Thoracic aorta (tissue), 2 donors: ENCODE data around the gene SERPINB5. TPM values are rescaled to one million over a fixed set of nuclear protein-coding genes. Genes with fewer than 3 reads are reported as not detected.

Experiments
- ATAC-seq: fragments of 150-250 bp; one replicate; pipeline ENCODE4 v1.8.0; 2017; ENCODE audit warnings: low read depth; ENCODE audit not compliant: insufficient number of reproducible peaks, low FRiP score
- DNase-seq: peaks from one replicate; pipeline ENCODE4 v3.0.0-alpha.2; 2020; ENCODE audit warnings: low spot score
- H3K27ac ChIP-seq, 2 donors: fragments of 200-600 bp; sonication (generic); 1 replicate in 1 of 2; 2 replicates in 1 of 2; pipeline ENCODE4 v1.5.1; 2016; ENCODE audit warnings: mild to moderate bottlenecking in 2 of 2, moderate library complexity in 2 of 2
- H3K27me3 ChIP-seq: fragments of 200-600 bp; sonication (generic); replicated peaks from 2 replicates; pipeline ENCODE4 v1.6.0; 2016; ENCODE audit warnings: mild to moderate bottlenecking; ENCODE audit not compliant: insufficient read depth
- H3K36me3 ChIP-seq: fragments of 200-600 bp; sonication (generic); one replicate; pipeline ENCODE4 v1.5.1; 2016
- H3K4me1 ChIP-seq, 2 donors: fragments of 200-600 bp; sonication (generic); 1 replicate in 1 of 2; 2 replicates in 1 of 2; pipeline versions ENCODE4 v1.5.1 to v1.6.0; 2016; ENCODE audit warnings: low read depth in 2 of 2, mild to moderate bottlenecking in 1 of 2; ENCODE audit not compliant: control insufficient read depth in 1 of 2
- H3K4me3 ChIP-seq: fragments of 200-600 bp; sonication (generic); 2 replicates; pipeline ENCODE4 v1.5.1; 2016; ENCODE audit warnings: mild to moderate bottlenecking
- H3K9me3 ChIP-seq: fragments of 200-600 bp; sonication (generic); 2 replicates; pipeline ENCODE4 v1.5.1; 2016
- CTCF ChIP-seq: fragments of 200-600 bp; sonication (generic); IDR thresholded peaks from one replicate; pipeline ENCODE4 v1.5.1; 2019; ENCODE audit warnings: antibody characterized with exemption
- total RNA-seq, 2 donors: library from RNA; depleted of rRNA; stranded (reverse); fragments of >200 nt; gene quantifications; one replicate each; pipeline versions ENCODE4 v1.1.0 to v1.2.3, GENCODE V29; 2016

SERPINB5 gene
- total RNA-seq, 2 donors from 2014 or later, result 0.41 to 0.63 TPM

DNA sequence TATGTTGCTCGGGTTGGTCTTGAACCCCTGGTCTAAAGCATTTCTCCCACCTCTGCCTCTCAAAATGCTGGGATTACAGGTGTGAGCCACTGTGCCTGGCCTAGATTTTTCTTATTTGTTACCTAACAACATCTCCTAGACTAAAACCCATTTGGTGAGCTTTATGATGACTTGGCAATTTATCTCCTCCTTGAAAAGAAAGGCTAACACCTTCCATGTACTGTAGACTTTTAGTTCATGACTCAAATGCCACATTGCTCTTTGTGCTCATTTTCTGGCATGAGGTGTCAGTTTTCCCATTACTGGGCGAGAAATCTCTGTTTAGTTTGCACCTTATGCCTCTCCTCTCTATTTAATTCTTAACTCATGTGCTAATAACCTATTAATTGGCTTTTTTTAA lies 12.3 kb upstream of the SERPINB5 start:
- Histone ChIP-seq H3K27me3 (no peaks in the 10 kb centered on the region), H3K9me3 (no peaks in the 10 kb centered on the region), H3K4me1 (no peaks in the 10 kb centered on the region), H3K4me3 (no peak overlapping the region), H3K36me3 (no peaks in the 10 kb centered on the region), H3K27ac (no peak overlapping the region)
- no peak for ATAC-seq
- DNase-seq, result no peak
- no peak for TF ChIP-seq CTCF

DNA sequence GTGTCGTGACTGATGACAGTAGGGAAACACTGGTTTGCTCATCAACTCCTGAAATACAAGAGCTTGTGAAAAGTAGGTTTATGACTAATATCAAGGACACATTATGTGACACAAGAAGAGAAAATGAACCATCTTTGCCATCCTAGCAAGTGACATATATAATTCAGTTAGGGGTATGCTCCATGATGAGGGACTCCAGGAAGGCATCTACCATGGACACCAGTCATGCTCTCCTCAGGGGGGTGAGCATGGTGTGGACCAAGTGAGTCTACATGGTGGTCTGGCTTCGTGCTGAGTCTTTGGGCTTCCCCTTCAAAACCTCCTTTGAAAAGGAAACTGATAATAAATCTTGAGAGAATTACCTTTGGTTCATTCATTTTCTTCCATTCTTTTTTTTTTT lies 11.7 kb upstream of the SERPINB5 start:
- Histone ChIP-seq H3K4me1 (no peaks in the 10 kb centered on the region), H3K27me3 (no peaks in the 10 kb centered on the region), H3K27ac (no peak overlapping the region), H3K36me3 (no peaks in the 10 kb centered on the region), H3K4me3 (no peak overlapping the region), H3K9me3 (no peaks in the 10 kb centered on the region)
- DNase-seq (no peak), ATAC-seq (no peak)
- no peak for TF ChIP-seq CTCF

GRCh38 chr18:63467699-63468098 lies 9.1 kb upstream of the SERPINB5 start:
- H3K4me3 ChIP-seq, result no peak overlapping the region
- H3K4me1 ChIP-seq, result no peaks in the 10 kb centered on the region
- no peak for TF ChIP-seq CTCF
- H3K36me3 ChIP-seq, result no peaks in the 10 kb centered on the region
- ATAC-seq (no peak), DNase-seq (no peak)
- H3K9me3 ChIP-seq, result no peaks in the 10 kb centered on the region
- no peak overlapping the region for H3K27ac ChIP-seq
- no peaks in the 10 kb centered on the region for H3K27me3 ChIP-seq

GRCh38 chr18:63468575-63468974 lies 8.2 kb upstream of the SERPINB5 start:
- DNase-seq (no peak), ATAC-seq (no peak)
- no peaks in the 10 kb centered on the region for H3K36me3 ChIP-seq
- H3K4me1 ChIP-seq, result no peaks in the 10 kb centered on the region
- no peak overlapping the region for H3K27ac ChIP-seq
- H3K27me3 ChIP-seq, result no peaks in the 10 kb centered on the region
- H3K9me3 ChIP-seq, result no peaks in the 10 kb centered on the region
- TF ChIP-seq CTCF, result no peak
- no peak overlapping the region for H3K4me3 ChIP-seq

DNA sequence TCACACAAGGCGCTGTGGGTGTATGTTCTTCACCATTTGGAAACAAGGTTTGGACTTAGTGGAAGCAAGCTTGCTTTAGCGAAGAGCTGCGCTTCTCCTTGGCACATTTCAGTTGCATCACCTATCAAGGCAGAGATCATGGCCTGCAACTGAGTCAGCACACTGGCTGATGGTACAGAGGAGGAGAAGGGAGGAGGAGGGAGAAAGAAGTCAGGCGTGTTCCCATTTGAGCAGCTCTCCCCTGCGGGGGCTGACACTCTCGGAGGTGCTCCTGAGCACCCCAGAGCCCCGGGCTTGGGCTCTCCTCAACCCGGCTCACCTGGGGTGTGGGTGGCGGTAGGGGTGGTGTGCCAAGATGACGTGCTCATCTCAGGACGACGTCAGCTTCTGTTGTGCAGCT lies 6.0 kb upstream of the SERPINB5 start:
- ATAC-seq (no peak), DNase-seq (no peak)
- Histone ChIP-seq H3K27ac (no peak overlapping the region), H3K36me3 (no peaks in the 10 kb centered on the region), H3K27me3 (no peaks in the 10 kb centered on the region), H3K4me3 (no peak overlapping the region), H3K4me1 (no peaks in the 10 kb centered on the region), H3K9me3 (no peaks in the 10 kb centered on the region)
- TF ChIP-seq CTCF, result no peak
